Stimulated activated CD8-positive, alpha-beta memory T cell treated with anti-CD3 and anti-CD28 coated beads, Interleukin-2, amount 100 ng/mL, for 48 hours (primary cell): ENCODE measurements around the gene GLYR1.
"Not testable (repeated sequence)": the region's sequence is repeated elsewhere in the genome, so short reads cannot be mapped to it uniquely, and the experiment has no call there.

ENCODE experiments used
- DNase-seq, 2 donors: peaks; one replicate each; pipeline ENCODE4 v3.0.0-alpha.2; 2020; ENCODE audit warnings: low read depth in 2 of 2

The GLYR1 gene

GRCh38 chr16:4788910-4789309 lies 58.2 kb downstream of the GLYR1 start:
- DNase-seq, result no peak

- DNase-seq, result no peak
Observed at GRCh38 chr16:4788489-4788889, 58.6 kb downstream of the GLYR1 start.

DNA sequence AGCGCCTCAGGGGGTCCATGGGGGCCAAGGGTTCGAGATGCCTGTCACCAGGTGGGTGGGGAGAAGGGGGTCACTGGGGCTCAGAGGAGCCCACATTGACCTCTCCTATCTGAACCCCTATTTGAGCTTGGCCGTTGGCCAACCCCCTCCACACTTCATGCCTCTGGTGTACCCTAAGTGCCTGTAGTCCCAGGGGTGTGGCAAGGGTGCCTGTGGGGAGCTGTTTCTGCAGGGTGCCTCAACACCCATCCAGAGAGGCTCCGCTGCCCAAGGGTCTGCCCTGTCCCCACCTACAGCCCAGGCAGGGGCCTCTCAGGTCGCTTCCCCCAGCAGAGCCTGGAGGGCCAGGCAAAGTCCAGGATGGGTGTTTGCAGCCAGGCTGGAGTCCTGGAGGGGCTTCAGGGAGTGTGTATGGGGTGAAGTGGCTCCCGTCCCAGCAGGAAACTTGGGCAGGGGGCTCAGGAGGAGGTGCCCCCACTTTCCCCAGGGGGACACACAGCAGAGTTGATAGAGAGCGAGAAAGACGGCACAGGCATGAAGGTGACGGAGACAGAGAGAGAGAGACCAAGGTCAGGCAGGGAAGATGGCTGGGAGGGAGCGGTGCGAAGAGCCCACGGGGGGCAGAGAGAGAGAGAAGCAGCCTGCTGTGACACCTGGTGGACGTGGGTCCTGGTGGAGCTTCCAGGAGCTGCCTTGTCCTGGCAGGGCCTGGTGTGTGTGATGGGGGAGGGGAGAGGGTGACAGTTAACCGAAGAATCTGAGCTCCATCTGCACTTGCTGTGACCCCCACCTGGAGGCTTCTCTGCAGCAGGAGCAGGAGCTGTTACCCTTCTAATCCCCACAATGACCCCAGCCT lies 59.2 kb downstream of the GLYR1 start, which contains the start of gene SEPTIN12:
SEPTIN12 (minus strand) TSS at position 719 of the 856 bp plus-strand sequence; CDS start at position 19, 700 bp downstream.
- DNase-seq, result no peak

DNA sequence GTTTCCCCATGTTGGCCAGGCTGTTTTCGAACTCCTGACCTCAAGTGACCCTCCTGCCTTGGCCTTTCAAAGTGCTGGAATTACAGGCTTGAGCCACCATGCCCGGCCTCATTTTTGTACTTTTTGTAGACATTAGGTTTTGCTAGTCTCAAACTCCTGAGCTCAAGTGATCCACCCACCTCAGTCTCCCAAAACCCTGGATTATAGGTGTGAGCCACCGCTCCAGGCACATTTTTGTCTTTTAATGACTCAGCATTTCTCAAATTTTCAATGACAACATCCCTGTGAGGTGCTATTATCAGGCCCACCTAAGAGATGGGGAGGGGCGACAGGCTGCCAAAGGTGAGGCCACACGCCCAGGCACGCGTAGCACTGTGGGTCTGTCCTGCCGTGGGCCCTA lies 60.0 kb downstream of the GLYR1 start:
- DNase-seq, result no peak

DNA sequence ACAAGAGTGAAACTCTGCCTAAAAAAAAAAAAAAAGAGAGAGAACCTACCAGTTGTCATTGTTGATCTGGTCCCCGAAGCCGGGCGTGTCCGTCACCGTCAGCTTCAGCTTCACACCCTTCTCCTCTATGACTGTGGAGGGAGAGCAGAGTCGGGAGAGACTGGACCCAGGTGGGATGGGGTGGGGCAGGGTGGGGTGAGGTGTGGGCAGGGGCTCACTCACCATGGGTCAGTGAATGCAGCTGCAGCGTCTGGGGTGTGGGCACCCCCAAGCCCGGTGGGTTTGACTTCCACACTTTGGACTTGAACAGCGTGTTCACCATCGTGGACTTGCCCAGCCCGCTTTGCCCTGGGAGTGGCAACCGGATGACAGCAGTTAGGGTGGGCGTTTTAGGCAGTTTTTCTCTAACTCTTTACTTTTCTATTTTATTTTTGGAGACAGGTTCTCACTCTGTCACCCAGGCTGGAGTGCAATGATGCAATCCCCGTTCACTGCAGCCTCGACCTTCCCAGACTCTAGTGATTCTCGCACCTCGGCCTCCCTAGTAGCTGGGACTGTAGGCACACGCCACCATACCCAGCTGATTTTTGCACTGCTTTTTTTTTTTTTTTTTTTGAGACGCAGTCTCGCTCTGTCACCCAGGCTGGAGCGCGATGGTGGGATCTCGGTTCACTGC lies 61.2 kb downstream of the GLYR1 start:
- DNase-seq, result no peak

DNA sequence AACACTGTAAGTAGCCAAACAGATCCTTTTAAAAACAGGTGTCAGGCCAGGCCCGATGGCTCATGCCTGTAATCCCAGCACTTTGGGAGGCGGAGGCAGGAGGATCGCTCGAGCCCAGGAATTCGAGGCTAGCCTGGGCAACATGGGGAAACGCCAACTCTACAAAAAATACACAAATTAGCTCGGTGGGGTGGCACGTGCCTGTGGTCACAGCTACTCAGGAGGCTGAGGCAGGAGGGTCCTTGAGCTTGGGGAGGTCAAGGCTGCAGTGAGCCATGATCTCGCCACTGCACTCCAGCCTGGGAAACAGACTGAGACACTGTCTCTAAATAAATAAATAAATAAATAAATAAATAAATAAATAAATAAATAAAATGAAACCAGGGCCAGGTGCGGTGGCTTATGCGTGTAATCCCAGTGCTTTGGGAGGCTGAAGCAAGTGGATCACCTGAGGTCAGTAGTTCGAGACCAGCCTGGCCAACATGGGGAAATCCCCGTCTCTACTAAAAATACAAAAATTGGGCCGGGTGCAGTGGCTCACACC lies 62.6 kb downstream of the GLYR1 start:
- not testable (repeated sequence) for DNase-seq

- no peak for DNase-seq
Observed at GRCh38 chr16:4783951-4784336, 63.1 kb downstream of the GLYR1 start.

DNA sequence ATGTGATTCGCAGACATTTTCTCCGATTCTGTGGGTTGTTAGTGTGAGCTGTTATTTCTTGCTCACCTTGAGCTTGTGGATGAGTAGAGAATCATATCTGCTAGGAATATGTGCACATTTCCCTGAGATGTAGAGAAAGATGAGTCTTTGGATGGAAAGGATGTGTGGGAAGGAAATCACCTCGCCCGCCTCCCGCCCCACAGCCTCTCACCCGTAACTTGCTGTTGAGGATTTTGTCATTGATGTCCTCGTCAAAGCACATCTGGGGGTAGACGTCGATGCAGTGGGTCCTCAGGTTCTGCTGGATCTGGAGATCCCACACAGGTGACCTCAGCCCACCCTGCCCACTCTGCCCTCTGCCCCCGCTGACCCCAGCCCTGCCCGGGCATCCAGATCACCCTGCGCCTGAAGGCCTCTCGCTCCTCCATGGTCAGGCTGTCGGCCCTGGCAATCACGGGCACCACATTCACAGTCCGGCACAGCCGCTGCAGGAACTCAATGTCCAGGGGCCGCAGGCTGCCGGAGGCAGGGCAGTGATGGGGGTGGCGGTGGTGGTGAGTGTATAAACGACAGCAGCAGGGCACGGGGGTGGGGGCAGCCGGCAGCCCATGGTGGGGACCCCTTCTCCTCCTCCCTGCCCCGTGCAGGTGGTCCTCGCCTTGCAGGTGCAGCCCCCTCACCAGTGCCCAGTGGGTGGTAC lies 63.7 kb downstream of the GLYR1 start:
- DNase-seq, result no peak

- DNase-seq, result no peak
Observed at GRCh38 chr16:4780235-4780634, 66.9 kb downstream of the GLYR1 start.

GRCh38 chr16:4778050-4778392 lies 69.1 kb downstream of the GLYR1 start:
- no peak for DNase-seq

GRCh38 chr16:4777339-4778049 lies 69.6 kb downstream of the GLYR1 start:
- no peak for DNase-seq

- DNase-seq, result no peak
Observed at GRCh38 chr16:4776141-4776705, 70.9 kb downstream of the GLYR1 start.

DNA sequence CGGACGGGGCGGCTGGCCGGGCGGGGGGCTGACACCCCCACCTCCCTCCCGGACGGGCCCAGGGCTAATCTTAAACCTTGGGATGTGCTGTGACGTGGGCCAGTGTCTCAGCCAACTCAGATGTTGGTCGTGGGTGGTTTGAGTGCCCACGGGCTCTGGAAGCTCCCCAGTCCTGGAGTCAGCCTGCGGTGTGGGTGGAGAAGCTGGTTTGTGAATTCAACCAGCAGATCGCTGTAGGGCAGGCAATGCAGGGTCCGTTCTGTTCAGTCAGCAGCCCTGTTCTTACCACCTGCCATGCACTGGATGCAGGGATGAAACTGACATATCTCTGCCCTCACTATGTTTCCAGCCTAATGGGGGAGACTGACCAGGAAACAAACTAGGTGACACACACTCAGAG lies 72.1 kb downstream of the GLYR1 start:
- DNase-seq, result no peak

- no peak for DNase-seq
Observed at GRCh38 chr16:4772351-4772750, 74.7 kb downstream of the GLYR1 start.

DNA sequence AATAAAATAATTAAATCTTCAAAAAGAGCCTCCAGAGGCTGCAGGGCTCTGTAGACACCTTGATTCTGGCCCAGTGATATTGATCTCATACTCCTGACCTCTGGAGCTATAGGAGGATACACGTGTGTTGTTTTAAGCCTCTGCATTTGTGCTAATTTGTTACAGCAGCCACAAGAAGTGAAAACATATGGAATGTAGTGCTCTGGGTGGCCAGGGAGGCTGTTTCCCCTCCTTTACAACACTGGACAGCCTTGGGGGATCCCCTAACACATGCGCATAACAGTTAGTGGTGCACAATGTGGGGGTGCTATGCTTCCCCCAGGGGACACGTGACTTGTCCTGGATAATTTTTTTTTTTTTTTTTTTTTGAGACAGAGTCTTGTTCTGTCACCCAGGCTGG lies 75.4 kb downstream of the GLYR1 start:
- no peak for DNase-seq

DNA sequence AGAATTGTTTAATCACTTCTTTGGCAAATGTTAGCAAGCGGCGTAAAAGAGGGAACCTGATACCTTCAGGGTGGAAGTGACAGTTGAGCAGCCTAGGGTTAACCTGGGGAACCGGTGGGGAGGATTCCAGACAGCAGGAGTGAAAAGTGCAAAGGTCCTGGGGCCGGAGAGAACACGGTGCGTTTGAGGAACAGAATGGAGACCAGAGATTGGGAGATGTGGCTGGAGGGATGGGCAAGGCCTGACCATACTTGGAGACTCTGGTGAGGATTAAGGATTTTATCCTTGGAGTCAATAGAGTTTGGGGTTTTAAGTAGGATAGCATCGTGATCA lies 77.8 kb downstream of the GLYR1 start:
- no peak for DNase-seq

DNA sequence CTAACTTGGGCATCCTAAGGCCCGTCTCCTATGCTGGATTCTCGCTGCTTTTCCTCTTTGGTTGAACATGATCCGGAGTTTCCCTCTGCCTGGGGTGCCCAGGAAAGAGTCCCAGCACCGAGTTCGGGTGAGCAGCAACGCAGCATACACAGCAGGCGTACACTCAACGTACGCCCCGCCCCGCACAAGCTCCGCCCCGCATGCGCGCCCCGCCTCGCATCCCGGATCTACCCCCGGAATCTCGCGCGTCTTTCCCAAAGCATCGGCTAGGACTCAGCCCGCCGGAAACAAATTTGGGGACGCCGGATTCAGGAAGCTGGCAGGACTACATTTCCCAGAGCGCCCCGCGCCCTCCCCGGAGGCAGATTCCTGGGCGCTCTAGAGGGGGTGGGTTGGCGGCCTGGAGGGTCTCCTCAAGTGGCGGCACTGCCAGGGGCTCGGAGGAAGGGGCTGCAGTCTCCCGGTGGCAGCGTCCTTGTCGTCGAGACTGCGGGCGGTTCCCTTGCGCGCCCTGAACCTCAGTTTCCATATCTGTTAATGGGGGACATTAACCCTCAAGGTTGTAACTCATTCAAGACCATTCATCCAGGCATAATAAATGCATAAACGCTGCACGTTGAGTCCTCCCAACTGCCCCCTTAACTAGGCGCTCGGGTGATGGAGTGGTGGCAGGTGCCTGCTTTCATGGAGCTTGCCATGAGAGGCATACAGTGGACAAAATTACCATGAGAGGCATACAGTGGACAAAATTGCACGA lies 78.4 kb downstream of the GLYR1 start:
- DNase-seq, result peak; percentile 82 to 93

GRCh38 chr16:4767872-4768548 lies 79.1 kb downstream of the GLYR1 start:
- no peak for DNase-seq

DNA sequence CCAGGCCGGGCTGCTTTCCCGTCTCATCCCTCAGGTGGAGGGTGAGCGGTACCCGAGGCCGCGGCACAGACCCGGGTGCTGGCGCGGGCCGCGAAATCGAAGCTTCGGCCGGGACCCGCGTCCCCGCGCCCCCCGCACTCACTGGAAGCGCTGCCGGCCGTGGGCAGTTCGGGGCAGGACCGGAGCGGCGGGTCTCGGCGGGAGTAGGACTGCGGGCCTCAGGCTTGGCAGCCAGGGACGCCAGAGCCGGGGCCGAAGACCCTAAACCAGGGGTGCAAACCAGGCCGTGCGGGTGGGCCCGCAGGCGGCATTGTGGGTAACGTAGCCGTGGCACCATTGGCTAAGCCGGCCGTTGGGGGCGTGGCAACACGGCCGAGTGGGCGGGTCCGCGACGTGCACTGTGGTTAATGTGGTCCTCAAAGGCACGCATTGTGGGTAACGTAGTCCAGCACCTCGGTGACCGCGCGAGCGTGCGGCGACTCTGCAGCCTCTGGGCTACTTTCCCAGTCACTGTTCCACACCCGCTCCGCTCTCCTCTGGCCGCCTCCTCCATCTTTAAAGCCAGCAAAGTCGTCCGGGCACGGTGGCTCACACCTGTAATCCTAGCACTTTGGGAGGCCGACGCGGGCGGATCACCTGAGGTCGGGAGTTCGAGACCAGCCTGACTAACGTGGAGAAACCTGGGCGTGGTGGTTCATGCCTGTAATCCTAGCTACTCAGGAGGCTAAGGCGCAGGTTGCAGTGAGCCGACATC lies 80.0 kb downstream of the GLYR1 start, which contains the start of gene ZNF500:
ZNF500 (minus strand) TSS at position 288 of the 754 bp plus-strand sequence. CDS start 1,184 bp downstream, outside the sequence.
- DNase-seq, result peak; percentile 95 to 98
